ENCODE results near the gene MOG. TPM values are rescaled to one million over a fixed set of nuclear protein-coding genes. Genes with fewer than 3 reads are reported as not detected.

The MOG gene
- polyA plus RNA-seq, 2 of the 4 experiments (the other 2 are of a cell fraction), result not detected

DNA sequence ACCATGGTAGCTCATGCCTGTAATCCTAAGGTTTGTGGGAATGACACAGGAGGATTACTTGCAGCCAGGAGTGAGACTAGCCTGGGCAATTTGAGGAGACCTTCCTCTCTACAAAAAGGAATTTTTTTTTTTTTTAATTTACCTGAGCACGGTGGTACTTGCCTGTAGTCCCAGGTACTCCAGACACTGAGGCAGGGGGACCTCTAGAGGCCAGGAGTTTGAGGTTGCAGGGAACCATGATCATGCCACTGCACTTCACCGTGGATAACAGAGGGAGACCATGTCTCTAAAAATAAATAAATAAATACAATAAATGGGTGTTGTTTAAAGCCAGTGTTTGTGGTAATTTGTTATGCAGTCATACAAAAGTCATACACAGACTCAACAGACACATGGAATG, 64.0 kb downstream of the MOG start:
- TF ChIP-seq RAD21 (conservative IDR thresholded peaks at IDR 0.05 in 1 of 2, IDR thresholded peaks at IDR 0.05 in 1 of 2), result no peak
- TF ChIP-seq CEBPB (IDR thresholded peaks at IDR 0.05), result no peak
- no peak for TF ChIP-seq MAZ (IDR thresholded peaks at IDR 0.05; ENCODE audit: borderline replicate concordance, low read depth, low read length)
- no peak for TF ChIP-seq RNF2 (IDR thresholded peaks at IDR 0.05; ENCODE audit: borderline replicate concordance, low read depth)
- no peak for TF ChIP-seq TFCP2L1 (CRISPR knock-in tag; IDR thresholded peaks at IDR 0.05)
- TF ChIP-seq, protein P1, sequence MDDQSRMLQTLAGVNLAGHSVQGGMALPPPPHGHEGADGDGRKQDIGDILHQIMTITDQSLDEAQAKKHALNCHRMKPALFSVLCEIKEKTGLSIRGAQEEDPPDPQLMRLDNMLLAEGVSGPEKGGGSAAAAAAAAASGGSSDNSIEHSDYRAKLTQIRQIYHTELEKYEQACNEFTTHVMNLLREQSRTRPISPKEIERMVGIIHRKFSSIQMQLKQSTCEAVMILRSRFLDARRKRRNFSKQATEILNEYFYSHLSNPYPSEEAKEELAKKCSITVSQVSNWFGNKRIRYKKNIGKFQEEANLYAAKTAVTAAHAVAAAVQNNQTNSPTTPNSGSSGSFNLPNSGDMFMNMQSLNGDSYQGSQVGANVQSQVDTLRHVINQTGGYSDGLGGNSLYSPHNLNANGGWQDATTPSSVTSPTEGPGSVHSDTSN (IDR thresholded peaks at IDR 0.05), result no peak
- no peak for TF ChIP-seq HEYL (CRISPR knock-in tag; IDR thresholded peaks at IDR 0.05)
- no peak for TF ChIP-seq BHLHE40 (IDR thresholded peaks at IDR 0.05; ENCODE audit: low read depth, low read length)
- TF ChIP-seq, protein P2, sequence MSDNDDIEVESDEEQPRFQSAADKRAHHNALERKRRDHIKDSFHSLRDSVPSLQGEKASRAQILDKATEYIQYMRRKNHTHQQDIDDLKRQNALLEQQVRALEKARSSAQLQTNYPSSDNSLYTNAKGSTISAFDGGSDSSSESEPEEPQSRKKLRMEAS (IDR thresholded peaks at IDR 0.05), result no peak
- TF ChIP-seq POLR2AphosphoS2 (conservative IDR thresholded peaks at IDR 0.05; ENCODE audit: low read length), result no peak
- no peak for TF ChIP-seq EP300 (IDR thresholded peaks at IDR 0.05)
- TF ChIP-seq PHF8 (IDR thresholded peaks at IDR 0.05; ENCODE audit: borderline replicate concordance, low read depth), result no peak
- TF ChIP-seq, protein P3, sequence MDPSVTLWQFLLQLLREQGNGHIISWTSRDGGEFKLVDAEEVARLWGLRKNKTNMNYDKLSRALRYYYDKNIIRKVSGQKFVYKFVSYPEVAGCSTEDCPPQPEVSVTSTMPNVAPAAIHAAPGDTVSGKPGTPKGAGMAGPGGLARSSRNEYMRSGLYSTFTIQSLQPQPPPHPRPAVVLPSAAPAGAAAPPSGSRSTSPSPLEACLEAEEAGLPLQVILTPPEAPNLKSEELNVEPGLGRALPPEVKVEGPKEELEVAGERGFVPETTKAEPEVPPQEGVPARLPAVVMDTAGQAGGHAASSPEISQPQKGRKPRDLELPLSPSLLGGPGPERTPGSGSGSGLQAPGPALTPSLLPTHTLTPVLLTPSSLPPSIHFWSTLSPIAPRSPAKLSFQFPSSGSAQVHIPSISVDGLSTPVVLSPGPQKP (IDR thresholded peaks at IDR 0.05; ENCODE audit: low read depth, low read length), result no peak
- TF ChIP-seq JUNB (IDR thresholded peaks at IDR 0.05), result no peak
- TF ChIP-seq, protein P4, sequence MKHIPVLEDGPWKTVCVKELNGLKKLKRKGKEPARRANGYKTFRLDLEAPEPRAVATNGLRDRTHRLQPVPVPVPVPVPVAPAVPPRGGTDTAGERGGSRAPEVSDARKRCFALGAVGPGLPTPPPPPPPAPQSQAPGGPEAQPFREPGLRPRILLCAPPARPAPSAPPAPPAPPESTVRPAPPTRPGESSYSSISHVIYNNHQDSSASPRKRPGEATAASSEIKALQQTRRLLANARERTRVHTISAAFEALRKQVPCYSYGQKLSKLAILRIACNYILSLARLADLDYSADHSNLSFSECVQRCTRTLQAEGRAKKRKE (CRISPR knock-in tag; IDR thresholded peaks at IDR 0.05; ENCODE audit: low read depth), result no peak
- TF ChIP-seq FOXS1 (CRISPR knock-in tag; IDR thresholded peaks at IDR 0.05), result no peak
- H3K4me2 ChIP-seq, result no peak overlapping the region
- H3K4me3 ChIP-seq, result no peak overlapping the region
- ATAC-seq, result no peak
- H3K4me1 ChIP-seq, result no peaks in the 10 kb centered on the region
- H3K27ac ChIP-seq, result no peak overlapping the region
- whole genome bisulfite sequencing (ENCODE audit: missing lambda C conversion rate), result 31% methylated on average over 2 of the region's 2 CpGs
- ChIA-PET POLR2A (no interaction called here), CTCF (interaction anchor here (0.6 to 0.7 kb wide), 3 partner anchors 86 to 748 kb away, joined by 3 to 5 read pairs (median 3); no protein-coding TSS in a partner anchor)
- DNase-seq (ENCODE audit: low read depth in 1 of 2, low spot score in 1 of 2), result no peak
- H3K9me3 ChIP-seq, result no peaks in the 10 kb centered on the region
- no peak for FAIRE-seq

Small RNAs within 50 kb of the gene (small RNA-seq; reads per million reads assigned to genes)
- gene SUMO2P1, result 0 to 1.4 (median 0) reads per million in 6 experiments

Other genes with a start within 250 kb of the MOG start
- gene OR12D1, start 242.2 kb upstream of the MOG start, polyA plus RNA-seq (2011; rRNA removed), result not detected in 2 replicates
- gene OR12D1, start 242.2 kb upstream of the MOG start, polyA plus RNA-seq (2017; fragmentation: RNase III; extraction: RNeasy Plus Mini Kit Qiagen cat#74134 plus additional on column Dnase treatment), result not detected in 3 replicates
- not detected in 2 replicates for gene OR10C1, start 217.8 kb upstream of the MOG start, polyA plus RNA-seq (2011; rRNA removed)
- not detected in 3 replicates for gene OR10C1, start 217.8 kb upstream of the MOG start, polyA plus RNA-seq (2017; fragmentation: RNase III; extraction: RNeasy Plus Mini Kit Qiagen cat#74134 plus additional on column Dnase treatment)
- not detected in 2 replicates for gene OR11A1, start 200.0 kb upstream of the MOG start, polyA plus RNA-seq (2011; rRNA removed)
- not detected in 3 replicates for gene OR11A1, start 200.0 kb upstream of the MOG start, polyA plus RNA-seq (2017; fragmentation: RNase III; extraction: RNeasy Plus Mini Kit Qiagen cat#74134 plus additional on column Dnase treatment)
- gene OR2H1, start 199.9 kb upstream of the MOG start, polyA plus RNA-seq (2011; rRNA removed), result not detected in 2 replicates
- not detected in 3 replicates for gene OR2H1, start 199.9 kb upstream of the MOG start, polyA plus RNA-seq (2017; fragmentation: RNase III; extraction: RNeasy Plus Mini Kit Qiagen cat#74134 plus additional on column Dnase treatment)
- not detected in 2 replicates for gene MAS1L, start 169.1 kb upstream of the MOG start, polyA plus RNA-seq (2011; rRNA removed)
- not detected in 3 replicates for gene MAS1L, start 169.1 kb upstream of the MOG start, polyA plus RNA-seq (2017; fragmentation: RNase III; extraction: RNeasy Plus Mini Kit Qiagen cat#74134 plus additional on column Dnase treatment)
- gene UBD, start 97.4 kb upstream of the MOG start, polyA plus RNA-seq (2011; rRNA removed), result 0.19 and 0.30 TPM in 2 replicates
- 0.41 to 1.2 TPM (median 0.69 TPM) in 3 replicates for gene UBD, start 97.4 kb upstream of the MOG start, polyA plus RNA-seq (2017; fragmentation: RNase III; extraction: RNeasy Plus Mini Kit Qiagen cat#74134 plus additional on column Dnase treatment)
- not detected in 2 replicates for gene OR2H2, start 72.0 kb upstream of the MOG start, polyA plus RNA-seq (2011; rRNA removed)
- gene OR2H2, start 72.0 kb upstream of the MOG start, polyA plus RNA-seq (2017; fragmentation: RNase III; extraction: RNeasy Plus Mini Kit Qiagen cat#74134 plus additional on column Dnase treatment), result not detected in 3 replicates
- gene GABBR1, start 23.9 kb upstream of the MOG start, polyA plus RNA-seq (2011; rRNA removed), result 6.8 and 11.0 TPM in 2 replicates
- 8.2 to 9.7 TPM (median 9.0 TPM) in 3 replicates for gene GABBR1, start 23.9 kb upstream of the MOG start, polyA plus RNA-seq (2017; fragmentation: RNase III; extraction: RNeasy Plus Mini Kit Qiagen cat#74134 plus additional on column Dnase treatment)
- gene ZFP57, start 24.1 kb downstream of the MOG start, polyA plus RNA-seq (2011; rRNA removed), result 0.07 and 0.08 TPM in 2 replicates
- gene ZFP57, start 24.1 kb downstream of the MOG start, polyA plus RNA-seq (2017; fragmentation: RNase III; extraction: RNeasy Plus Mini Kit Qiagen cat#74134 plus additional on column Dnase treatment), result not detected in 3 replicates
- gene HLA-F, start 66.3 kb downstream of the MOG start, polyA plus RNA-seq (2011; rRNA removed), result 2.7 and 3.5 TPM in 2 replicates
- 3.1 to 4.5 TPM (median 3.3 TPM) in 3 replicates for gene HLA-F, start 66.3 kb downstream of the MOG start, polyA plus RNA-seq (2017; fragmentation: RNase III; extraction: RNeasy Plus Mini Kit Qiagen cat#74134 plus additional on column Dnase treatment)
- not detected in 2 replicates for gene HLA-G, start 170.7 kb downstream of the MOG start, polyA plus RNA-seq (2011; rRNA removed)
- gene HLA-G, start 170.7 kb downstream of the MOG start, polyA plus RNA-seq (2017; fragmentation: RNase III; extraction: RNeasy Plus Mini Kit Qiagen cat#74134 plus additional on column Dnase treatment), result 0.06 TPM in 1 of 3 replicates, not detected in the others